RWPE2 (cell line): ENCODE data around the gene PKNOX2.

Experiments used
- ATAC-seq: fragments of 200-7000 bp; cut with Tn5 transposase; 3 replicates; pipeline ENCODE4 v1.9.1; 2021; ENCODE audit warnings: low read depth
- DNase-seq: peaks from one replicate; pipeline ENCODE4 v3.0.0-alpha.2; 2020; ENCODE audit warnings: low spot score
- H3K27ac ChIP-seq: fragments of 450-650 bp; 2 replicates; pipeline ENCODE4 v1.5.1; 2017; ENCODE audit warnings: mild to moderate bottlenecking; ENCODE audit not compliant: poor library complexity, severe bottlenecking
- H3K27me3 ChIP-seq: fragments of 250-450 bp; sonication (Bioruptor Pico); 2 replicates; pipeline ENCODE4 v1.5.1; 2021; ENCODE audit warnings: mild to moderate bottlenecking, moderate library complexity; ENCODE audit not compliant: insufficient read depth, poor library complexity, severe bottlenecking
- H3K36me3 ChIP-seq: fragments of 250-450 bp; sonication (Bioruptor Pico); 2 replicates; pipeline ENCODE4 v1.5.1; 2020; ENCODE audit warnings: low read depth, mild to moderate bottlenecking, moderate library complexity
- H3K4me1 ChIP-seq: fragments of 250-450 bp; sonication (Bioruptor Pico); 2 replicates; pipeline ENCODE4 v1.5.1; 2021; ENCODE audit warnings: mild to moderate bottlenecking, moderate library complexity; ENCODE audit not compliant: insufficient read depth, poor library complexity, severe bottlenecking
- H3K4me3 ChIP-seq: fragments of 250-450 bp; sonication (Bioruptor Pico); 2 replicates; pipeline ENCODE4 v1.5.1; 2021; ENCODE audit warnings: mild to moderate bottlenecking, moderate library complexity; ENCODE audit not compliant: severe bottlenecking
- H3K9me3 ChIP-seq: fragments of 250-450 bp; sonication (Bioruptor Pico); 2 replicates; pipeline ENCODE4 v1.5.1; 2021; ENCODE audit warnings: mild to moderate bottlenecking, moderate library complexity; ENCODE audit not compliant: severe bottlenecking
- TF ChIP-seq, protein P1 (sequence below): fragments of 450-650 bp; IDR thresholded peaks from one replicate; pipeline ENCODE4 v1.5.1; 2017; ENCODE audit warnings: mild to moderate bottlenecking, moderate library complexity; ENCODE audit not compliant: poor library complexity, severe bottlenecking

PKNOX2 gene

DNA sequence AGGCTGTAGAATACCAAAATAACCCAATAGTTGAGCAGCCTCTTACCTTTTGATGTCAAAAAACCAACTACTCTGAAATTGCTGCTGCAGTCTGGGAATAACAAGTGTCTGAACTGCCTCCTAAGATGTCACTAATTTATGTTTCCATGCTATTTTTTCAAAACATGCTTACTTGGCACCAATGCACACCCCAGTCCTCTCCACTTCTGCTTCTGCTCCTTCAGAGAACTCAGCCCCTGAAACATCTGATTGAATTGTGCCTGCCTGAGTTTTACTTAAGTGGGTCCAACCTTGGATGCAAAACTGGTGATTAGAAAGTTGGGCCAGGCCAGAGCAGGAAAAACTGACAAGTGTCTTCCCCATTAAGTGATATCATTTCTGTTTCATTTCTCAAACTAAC, 28.6 kb upstream of the PKNOX2 start:
- TF ChIP-seq, protein P1, sequence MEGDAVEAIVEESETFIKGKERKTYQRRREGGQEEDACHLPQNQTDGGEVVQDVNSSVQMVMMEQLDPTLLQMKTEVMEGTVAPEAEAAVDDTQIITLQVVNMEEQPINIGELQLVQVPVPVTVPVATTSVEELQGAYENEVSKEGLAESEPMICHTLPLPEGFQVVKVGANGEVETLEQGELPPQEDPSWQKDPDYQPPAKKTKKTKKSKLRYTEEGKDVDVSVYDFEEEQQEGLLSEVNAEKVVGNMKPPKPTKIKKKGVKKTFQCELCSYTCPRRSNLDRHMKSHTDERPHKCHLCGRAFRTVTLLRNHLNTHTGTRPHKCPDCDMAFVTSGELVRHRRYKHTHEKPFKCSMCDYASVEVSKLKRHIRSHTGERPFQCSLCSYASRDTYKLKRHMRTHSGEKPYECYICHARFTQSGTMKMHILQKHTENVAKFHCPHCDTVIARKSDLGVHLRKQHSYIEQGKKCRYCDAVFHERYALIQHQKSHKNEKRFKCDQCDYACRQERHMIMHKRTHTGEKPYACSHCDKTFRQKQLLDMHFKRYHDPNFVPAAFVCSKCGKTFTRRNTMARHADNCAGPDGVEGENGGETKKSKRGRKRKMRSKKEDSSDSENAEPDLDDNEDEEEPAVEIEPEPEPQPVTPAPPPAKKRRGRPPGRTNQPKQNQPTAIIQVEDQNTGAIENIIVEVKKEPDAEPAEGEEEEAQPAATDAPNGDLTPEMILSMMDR: no peak
- Histone ChIP-seq H3K27me3 (no peaks in the 10 kb centered on the region), H3K27ac (no peak overlapping the region), H3K36me3 (no peaks in the 10 kb centered on the region), H3K4me3 (no peak overlapping the region), H3K4me1 (peaks cover 4% of the 10 kb centered on the region), H3K9me3 (no peaks in the 10 kb centered on the region)
- DNase-seq (no peak), ATAC-seq (no peak)

DNA sequence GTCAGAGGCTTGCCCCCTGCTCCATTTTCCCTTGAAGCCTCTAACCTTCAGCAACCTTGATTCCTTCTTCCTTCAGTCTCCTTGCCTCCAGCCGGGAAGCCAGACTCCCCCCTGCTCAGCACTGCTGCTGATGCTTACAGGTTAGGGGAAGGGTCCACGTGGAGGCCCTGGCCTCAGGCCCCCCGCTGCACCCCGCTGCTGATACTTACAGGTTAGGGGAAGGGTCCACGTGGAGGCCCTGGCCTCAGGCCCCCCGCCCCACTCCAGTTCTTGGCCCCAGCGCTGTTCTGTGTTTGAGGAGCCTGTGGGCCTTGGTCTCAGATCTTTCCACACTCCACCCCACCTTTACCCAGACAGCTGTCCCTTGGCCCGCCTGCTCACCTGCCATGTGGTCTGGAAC, 25.6 kb upstream of the PKNOX2 start:
- DNase-seq (no peak), ATAC-seq (no peak)
- Histone ChIP-seq H3K4me3 (no peak overlapping the region), H3K4me1 (no peaks in the 10 kb centered on the region), H3K9me3 (no peaks in the 10 kb centered on the region), H3K27ac (no peak overlapping the region), H3K27me3 (no peaks in the 10 kb centered on the region), H3K36me3 (no peaks in the 10 kb centered on the region)
- TF ChIP-seq, protein P1: no peak

DNA sequence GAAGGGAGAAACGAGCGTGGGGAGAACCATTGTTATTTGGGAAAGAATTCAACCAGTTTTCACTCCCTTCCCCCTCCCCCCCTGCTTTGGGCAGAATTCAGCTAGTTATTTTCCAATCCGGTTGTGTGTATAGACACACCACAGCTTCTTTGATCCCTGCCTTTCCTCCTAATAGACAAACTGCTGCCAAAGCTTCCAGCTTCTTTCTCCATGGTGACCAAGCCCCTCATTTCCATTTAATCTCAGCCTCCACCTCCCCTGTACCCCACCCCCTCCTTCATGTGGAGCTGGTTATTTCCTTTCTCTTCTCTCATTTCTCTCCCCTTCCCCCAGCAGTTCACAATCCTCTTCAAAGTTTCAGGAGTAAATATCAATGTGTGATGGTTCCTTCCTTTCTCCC, 24.8 kb upstream of the PKNOX2 start:
- no peaks in the 10 kb centered on the region for H3K4me1 ChIP-seq
- H3K27me3 ChIP-seq: no peaks in the 10 kb centered on the region

DNA sequence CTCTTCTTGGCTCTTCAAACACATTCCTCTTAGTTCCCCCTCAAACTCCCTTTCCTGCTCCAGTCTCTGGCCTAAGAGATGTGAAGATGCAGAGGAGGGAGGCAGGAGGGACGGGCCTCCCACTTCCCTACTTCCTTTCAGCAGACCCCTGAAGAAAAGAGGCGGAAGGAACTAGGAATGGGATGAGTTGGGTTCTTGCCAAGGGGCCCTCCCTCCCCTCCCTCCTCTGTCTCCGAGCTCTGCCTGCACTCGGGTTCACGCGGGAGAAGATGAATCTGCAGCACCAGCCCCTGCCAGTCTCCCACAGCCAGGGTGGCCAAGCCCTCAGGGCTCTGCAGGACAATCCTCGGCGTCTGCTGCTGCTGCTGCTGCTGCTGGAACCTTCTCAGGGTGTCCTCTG, 24.3 kb upstream of the PKNOX2 start:
- DNase-seq (no peak), ATAC-seq (no peak)
- no peaks in the 10 kb centered on the region for H3K4me1 ChIP-seq
- H3K27ac ChIP-seq: no peak overlapping the region
- H3K36me3 ChIP-seq: no peaks in the 10 kb centered on the region
- TF ChIP-seq, protein P1: no peak
- no peak overlapping the region for H3K4me3 ChIP-seq
- H3K27me3 ChIP-seq: no peaks in the 10 kb centered on the region
- no peaks in the 10 kb centered on the region for H3K9me3 ChIP-seq

More for the DNA sequence above, 24.8 kb upstream of the PKNOX2 start:
- ATAC-seq: no peak
- Histone ChIP-seq H3K36me3 (no peaks in the 10 kb centered on the region), H3K4me3 (no peak overlapping the region), H3K27ac (no peak overlapping the region), H3K9me3 (no peaks in the 10 kb centered on the region)
- TF ChIP-seq, protein P1: no peak
- no peak for DNase-seq

DNA sequence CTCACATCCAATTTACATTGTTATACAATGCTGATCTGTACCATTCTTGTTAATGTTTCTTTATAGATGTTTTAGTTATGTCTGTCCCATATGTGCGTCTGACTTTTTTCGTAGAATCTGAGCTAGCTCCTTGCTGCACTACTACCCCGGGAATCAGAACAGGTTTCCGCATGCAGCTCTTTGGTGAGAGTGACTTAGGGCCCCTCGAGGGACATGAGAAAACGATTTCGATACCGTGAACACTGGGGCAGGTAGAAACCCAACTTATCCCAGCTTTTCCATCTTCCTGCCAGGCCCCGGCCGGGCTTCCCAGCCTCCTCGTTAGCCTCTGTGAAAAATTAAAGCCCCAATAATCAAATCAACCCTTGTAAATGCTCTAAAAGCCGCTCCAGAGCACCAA, 23.4 kb upstream of the PKNOX2 start:
- Histone ChIP-seq H3K36me3 (no peaks in the 10 kb centered on the region), H3K27me3 (no peaks in the 10 kb centered on the region), H3K27ac (no peak overlapping the region), H3K4me3 (no peak overlapping the region), H3K9me3 (no peaks in the 10 kb centered on the region), H3K4me1 (no peaks in the 10 kb centered on the region)
- TF ChIP-seq, protein P1: no peak
- ATAC-seq (no peak), DNase-seq (no peak)
